CD4-positive, alpha-beta T cell treated with Interleukin-15 for 4 hours (primary cell): ENCODE data around the gene TUBGCP6.
A peak's percentile ranks its signal among the peaks of the same experiment; 100 is the strongest.

Source experiments
- DNase-seq: peaks from one replicate; pipeline ENCODE4 v3.0.0-alpha.2; 2020; ENCODE audit warnings: low spot score

The TUBGCP6 gene

GRCh38 chr22:50196256-50196655 is 48.6 kb downstream of the TUBGCP6 start:
- DNase-seq, result no peak

- DNase-seq, result no peak
Observed at GRCh38 chr22:50194037-50194805, 50.6 kb downstream of the TUBGCP6 start.

GRCh38 chr22:50193621-50194020 is 51.2 kb downstream of the TUBGCP6 start:
- no peak for DNase-seq

DNA sequence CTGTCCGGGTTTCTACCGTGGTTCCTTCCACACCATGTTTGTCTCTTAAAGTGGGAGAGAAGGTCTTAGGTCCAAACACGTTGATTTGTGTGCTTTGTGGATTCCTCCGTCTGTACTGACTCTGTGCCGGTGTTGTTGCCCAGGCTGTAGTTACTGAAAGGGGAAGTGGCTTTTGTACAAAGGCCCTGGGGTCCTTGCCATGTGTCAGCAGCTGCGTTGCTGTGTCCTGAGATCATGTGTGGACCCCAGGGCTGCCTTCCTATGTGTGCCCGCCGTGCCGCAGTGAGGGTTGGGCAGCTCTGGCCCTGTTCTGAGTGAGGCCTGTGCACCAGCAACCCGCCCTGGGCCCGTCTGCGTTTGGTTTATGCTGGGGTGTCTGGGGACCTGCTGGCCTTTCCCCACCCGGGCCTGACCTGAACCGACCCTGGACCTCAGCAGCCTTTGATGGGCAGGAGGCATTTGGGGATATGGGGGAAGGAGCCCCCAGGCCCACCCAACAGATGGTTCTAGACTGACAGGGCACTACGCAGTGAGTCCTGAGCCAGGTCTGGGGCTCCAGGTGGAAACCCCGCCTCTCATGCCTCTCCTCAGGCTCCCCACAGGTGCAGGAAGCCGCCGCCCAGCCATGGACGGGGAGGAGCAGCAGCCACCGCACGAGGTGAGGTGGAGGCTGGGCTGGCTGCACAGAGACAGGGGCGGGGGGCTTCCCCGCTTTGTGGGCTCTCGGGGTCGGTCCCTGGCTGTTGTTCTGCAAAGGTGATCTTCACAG is 52.2 kb downstream of the TUBGCP6 start:
- DNase-seq, result peak; percentile 48

DNA sequence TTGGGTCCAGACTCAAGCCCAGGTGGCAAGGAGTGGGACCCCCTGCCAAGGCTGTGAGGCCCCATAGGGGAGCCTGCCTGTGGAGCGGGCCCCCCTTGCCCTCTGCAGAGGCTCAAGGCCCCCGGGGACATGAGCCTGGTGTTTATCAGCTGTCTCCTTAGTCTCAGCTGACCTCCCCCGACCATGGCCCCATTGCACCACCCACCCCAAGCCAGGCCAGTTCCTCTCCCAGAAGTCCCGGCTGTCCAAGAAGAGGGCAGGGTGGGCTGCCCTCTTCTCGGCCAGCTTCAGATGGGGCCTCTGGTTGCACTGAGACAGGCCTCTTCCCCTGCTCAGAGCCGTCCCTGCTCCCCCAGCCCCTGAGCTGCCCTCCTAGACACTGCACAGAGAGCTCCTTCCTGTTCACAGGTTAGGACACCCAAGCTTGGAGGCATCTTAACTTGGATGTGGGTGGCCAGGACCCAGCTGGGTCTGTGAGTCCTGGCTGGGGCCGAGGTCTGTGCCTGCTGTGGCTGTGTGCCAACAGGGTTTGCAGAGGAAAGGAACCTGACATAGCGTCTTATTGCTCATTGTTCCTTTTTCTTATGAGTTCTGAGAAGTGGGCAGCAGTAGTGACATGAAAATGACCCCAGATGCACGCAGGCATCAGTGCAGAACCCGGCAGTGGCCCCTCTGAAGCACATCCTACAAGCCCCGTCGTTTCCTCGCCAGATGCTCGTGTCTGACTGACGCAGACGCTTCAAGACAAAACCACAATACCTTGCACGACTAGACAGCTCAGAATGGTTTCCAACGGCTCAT is 53.7 kb downstream of the TUBGCP6 start:
- DNase-seq, result peak; percentile 84

GRCh38 chr22:50190182-50190940 is 54.5 kb downstream of the TUBGCP6 start:
- peak; percentile 83 for DNase-seq

DNA sequence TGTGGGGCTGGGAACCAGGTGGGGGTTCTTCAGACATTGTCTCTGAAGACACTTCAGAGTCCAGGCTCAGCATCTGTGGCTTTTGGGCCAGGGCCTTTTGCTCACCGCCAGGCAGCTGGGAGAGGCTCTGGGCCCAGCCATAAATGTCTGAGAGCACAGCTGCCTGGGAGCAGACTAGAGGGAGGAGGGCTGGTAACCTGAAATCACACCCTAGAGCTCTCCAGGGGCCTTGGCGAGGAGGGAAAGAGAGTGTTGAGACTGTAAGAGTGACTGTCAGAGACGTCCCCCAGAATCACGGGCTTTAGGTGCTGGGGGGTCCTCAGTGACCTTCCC is 55.0 kb downstream of the TUBGCP6 start:
- DNase-seq, result peak; percentile 14

DNA sequence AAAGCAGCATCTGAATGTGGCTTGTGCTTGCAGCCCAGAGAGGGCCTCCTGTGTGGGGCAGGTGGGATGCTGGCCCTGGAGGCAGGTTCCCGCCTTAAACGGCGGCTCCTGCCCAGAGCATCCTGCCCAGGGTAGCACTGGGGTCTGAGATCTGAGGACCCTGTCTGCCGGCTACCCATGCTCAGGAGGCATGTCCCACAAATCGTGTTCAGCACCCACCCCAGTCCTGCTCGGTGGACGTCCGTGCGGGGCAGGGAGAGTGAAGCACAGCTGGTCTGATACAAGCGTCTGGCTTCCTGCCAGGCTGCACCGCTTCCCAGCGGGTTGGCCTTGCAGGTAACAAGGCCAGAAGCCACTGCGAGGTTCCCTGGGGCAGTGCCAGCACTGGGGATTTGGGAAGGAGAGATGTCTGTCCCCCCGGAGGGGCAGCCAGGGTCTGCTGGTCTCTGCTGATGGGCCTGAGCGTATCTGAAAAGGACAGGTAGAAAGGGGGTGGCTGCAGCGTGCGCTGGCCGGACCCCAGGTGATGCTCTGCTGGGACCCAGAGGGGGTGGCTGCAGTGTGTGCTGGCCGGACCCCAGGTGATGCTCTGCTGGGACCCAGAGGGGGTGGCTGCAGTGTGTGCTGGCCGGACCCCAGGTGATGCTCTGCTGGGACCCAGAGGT is 55.5 kb downstream of the TUBGCP6 start:
- no peak for DNase-seq

DNA sequence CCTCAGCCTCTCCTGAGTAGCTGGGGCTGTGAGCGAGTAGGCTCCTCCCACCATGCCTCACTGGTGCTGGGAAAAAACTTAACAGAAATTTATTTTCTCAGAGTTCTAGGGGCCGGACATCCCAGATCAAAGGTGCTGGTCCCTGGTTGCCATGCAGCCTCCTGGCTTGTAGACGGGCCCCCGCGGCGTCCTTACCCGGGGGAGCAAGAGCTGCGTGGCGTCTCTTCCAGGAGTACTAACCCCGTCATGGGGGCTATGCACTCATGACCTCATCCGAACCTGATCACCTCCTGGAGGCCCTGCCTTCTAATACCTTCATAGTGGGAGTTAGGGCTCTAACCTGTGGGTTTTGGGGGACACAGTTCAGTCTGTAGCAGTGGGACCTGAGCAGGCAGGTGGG is 56.5 kb downstream of the TUBGCP6 start:
- no peak for DNase-seq

- peak; percentile 32 for DNase-seq
Observed at GRCh38 chr22:50186761-50187523, 57.9 kb downstream of the TUBGCP6 start.

- DNase-seq, result no peak
Observed at GRCh38 chr22:50186181-50186714, 58.6 kb downstream of the TUBGCP6 start.

GRCh38 chr22:50185375-50186087 is 59.3 kb downstream of the TUBGCP6 start, which contains the start of gene TRABD:
Gene TRABD, plus strand, starts transcription at chr22:50185913. Its CDS starts 7,148 bp downstream, at chr22:50193061.
- DNase-seq, result peak; percentile 88

- DNase-seq, result no peak
Observed at GRCh38 chr22:50184902-50185374, 59.9 kb downstream of the TUBGCP6 start.

- no peak for DNase-seq
Observed at GRCh38 chr22:50184004-50184901, 60.6 kb downstream of the TUBGCP6 start.

DNA sequence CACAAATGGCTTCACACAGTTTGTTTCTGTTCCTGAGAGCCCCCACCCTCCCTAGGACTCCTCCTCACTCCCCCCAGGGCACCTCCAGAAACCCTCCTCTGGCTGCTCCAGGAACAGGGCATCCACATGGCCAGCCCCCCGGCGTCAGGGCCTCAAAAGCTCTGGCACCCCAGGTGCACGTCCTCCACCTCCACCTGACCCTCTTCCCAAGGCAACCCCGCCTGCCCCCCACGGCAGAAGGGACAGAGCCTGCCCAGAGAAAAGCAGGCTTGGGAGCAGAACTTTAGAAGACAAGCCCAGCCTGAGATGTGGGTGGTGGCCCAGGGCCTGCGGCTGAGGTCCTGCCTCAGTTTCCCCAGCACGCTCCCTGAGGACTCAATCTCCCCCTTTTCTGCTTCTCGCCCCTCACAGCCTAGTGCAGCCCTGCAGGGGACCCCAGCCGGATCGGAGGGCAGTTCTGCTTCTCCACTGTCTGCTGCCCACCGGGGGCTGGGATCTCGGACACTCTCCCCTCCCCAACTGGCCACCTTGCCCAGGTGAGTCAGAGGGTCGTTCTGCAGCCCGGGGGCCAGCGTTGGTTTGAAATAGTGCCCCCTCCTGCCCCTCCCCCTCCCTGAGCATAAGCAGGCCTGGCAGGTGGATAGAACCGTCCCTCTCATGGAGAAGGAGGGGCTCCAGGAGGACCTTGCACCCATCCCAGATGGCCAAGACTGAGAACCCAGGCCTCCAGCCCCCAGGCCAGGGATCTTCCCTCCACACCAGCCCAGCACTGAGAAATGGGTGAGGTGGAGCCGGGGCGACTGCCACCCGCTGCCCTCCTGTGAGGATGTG is 61.5 kb downstream of the TUBGCP6 start:
- no peak for DNase-seq

- DNase-seq, result no peak
Observed at GRCh38 chr22:50182176-50183081, 62.4 kb downstream of the TUBGCP6 start.
